Liver (tissue), 9 donors: ENCODE data around the gene MFGE8. TPM values are rescaled to one million over a fixed set of nuclear protein-coding genes. Genes with fewer than 3 reads are reported as not detected.
"Not testable (repeated sequence)": the region's sequence is repeated elsewhere in the genome, so short reads cannot be mapped to it uniquely, and the experiment has no call there.

ENCODE experiments used
- DNase-seq: peaks from one replicate; pipeline ENCODE4 v3.0.0-alpha.2; 2017; ENCODE audit warnings: low spot score
- H3K27ac ChIP-seq, 2 donors: one replicate each; pipeline ENCODE4 v1.7.0; 2013; ENCODE audit warnings: inconsistent platforms in 2 of 2, low read length in 2 of 2, control low read depth in 1 of 2, low read depth in 1 of 2, mild to moderate bottlenecking in 1 of 2
- H3K27me3 ChIP-seq, 4 donors: one replicate each; pipeline versions ENCODE4 v1.6.1 to v1.7.0; 2013; ENCODE audit warnings: low read length in 3 of 4, inconsistent platforms in 1 of 4, mild to moderate bottlenecking in 1 of 4, moderate library complexity in 1 of 4; ENCODE audit not compliant: control insufficient read depth in 4 of 4, insufficient read depth in 4 of 4
- H3K36me3 ChIP-seq, 4 donors: one replicate each; pipeline versions ENCODE4 v1.6.1 to v1.7.0; 2013; ENCODE audit warnings: low read length in 3 of 4, mild to moderate bottlenecking in 3 of 4, low read depth in 1 of 4, moderate library complexity in 1 of 4; ENCODE audit not compliant: control insufficient read depth in 4 of 4, insufficient read depth in 3 of 4
- H3K4me1 ChIP-seq, 4 donors: one replicate each; pipeline versions ENCODE4 v1.6.1 to v1.7.0; 2013; ENCODE audit warnings: low read length in 3 of 4, mild to moderate bottlenecking in 3 of 4, moderate library complexity in 1 of 4; ENCODE audit not compliant: control insufficient read depth in 4 of 4, insufficient read depth in 4 of 4
- H3K4me3 ChIP-seq, 3 donors: one replicate each; pipeline versions ENCODE4 v1.6.1 to v1.7.0; 2013; ENCODE audit warnings: low read length in 3 of 3, control low read depth in 1 of 3, low read depth in 1 of 3, mild to moderate bottlenecking in 1 of 3
- H3K9ac ChIP-seq, 2 donors: one replicate each; pipeline ENCODE4 v1.7.0; 2013; ENCODE audit warnings: low read length in 2 of 2, mild to moderate bottlenecking in 2 of 2, moderate library complexity in 2 of 2, control low read depth in 1 of 2, low read depth in 1 of 2
- H3K9me3 ChIP-seq, 4 donors: one replicate each; pipeline versions ENCODE4 v1.6.1 to v1.7.0; 2013; ENCODE audit warnings: low read length in 3 of 4; ENCODE audit not compliant: control insufficient read depth in 4 of 4
- FOXA1 ChIP-seq: IDR thresholded peaks from 2 replicates; pipeline ENCODE4 v1.6.1; 2016; ENCODE audit warnings: antibody characterized with exemption
- FOXA2 ChIP-seq: IDR thresholded peaks from 2 replicates; pipeline ENCODE4 v1.6.1; 2016; ENCODE audit warnings: antibody characterized with exemption
- GABPA ChIP-seq, 2 donors: IDR thresholded peaks in 1 of 2; conservative IDR thresholded peaks in 1 of 2; 2 replicates each; pipeline ENCODE4 v1.6.1; 2016; ENCODE audit warnings: antibody characterized with exemption in 2 of 2, mild to moderate bottlenecking in 1 of 2, moderate library complexity in 1 of 2
- HNF4A ChIP-seq, 2 donors: conservative IDR thresholded peaks; 2 replicates each; pipeline ENCODE4 v1.6.1; 2016; ENCODE audit warnings: antibody characterized with exemption in 2 of 2, mild to moderate bottlenecking in 2 of 2
- HNF4G ChIP-seq: IDR thresholded peaks from 2 replicates; pipeline ENCODE4 v1.6.1; 2016; ENCODE audit warnings: antibody characterized with exemption
- JUND ChIP-seq, 2 donors: IDR thresholded peaks; 2 replicates each; pipeline ENCODE4 v1.6.1; 2016; ENCODE audit warnings: antibody characterized with exemption in 2 of 2
- NR2F2 ChIP-seq: IDR thresholded peaks from 2 replicates; pipeline ENCODE4 v1.6.1; 2016; ENCODE audit warnings: antibody characterized with exemption
- RAD21 ChIP-seq, 2 donors: IDR thresholded peaks; 2 replicates each; pipeline ENCODE4 v1.6.1; 2016; ENCODE audit warnings: antibody characterized with exemption in 2 of 2, mild to moderate bottlenecking in 2 of 2
- RXRA ChIP-seq, 2 donors: IDR thresholded peaks; 2 replicates each; pipeline ENCODE4 v1.6.1; 2017 to 2018; ENCODE audit warnings: antibody characterized with exemption in 2 of 2, mild to moderate bottlenecking in 1 of 2
- SP1 ChIP-seq: IDR thresholded peaks from 2 replicates; pipeline ENCODE4 v1.6.1; 2018; ENCODE audit warnings: antibody characterized with exemption, mild to moderate bottlenecking
- TAF1 ChIP-seq: conservative IDR thresholded peaks from 2 replicates; pipeline ENCODE4 v1.6.1; 2016; ENCODE audit warnings: antibody characterized with exemption, mild to moderate bottlenecking
- YY1 ChIP-seq: IDR thresholded peaks from 2 replicates; pipeline ENCODE4 v1.6.1; 2016; ENCODE audit warnings: antibody characterized with exemption, mild to moderate bottlenecking
- WGBS: extraction: QIAGEN DNeasy Blood & Tissue Kit; methylation state at CpG from one replicate; pipeline ENCODE4 v1.1.7; 2013; 5-methylcytosine and 5-hydroxymethylcytosine counted together
- polyA plus RNA-seq, 2 donors: library from polyadenylated mRNA; stranded (reverse) in 1 of 2; unstranded in 1 of 2; fragments of 200-250 nt in 1 of 2; fragments of >200 nt in 1 of 2; fragmentation: Nextera tagmentation in 1 of 2; extraction: Ambion mirVana in 1 of 2; gene quantifications; one replicate each; pipeline versions ENCODE4 v1.2.1 to v1.2.3, GENCODE V29; 2013 to 2015
- total RNA-seq, 2 donors: library from RNA; depleted of rRNA; stranded (reverse); fragments of >200 nt; gene quantifications; one replicate each; pipeline ENCODE4 v1.2.3, GENCODE V29; 2014
- TF ChIP-seq, protein P1 (sequence below): IDR thresholded peaks from 2 replicates; pipeline ENCODE4 v1.6.1; 2016; ENCODE audit warnings: antibody characterized with exemption
- donor health status: healthy.
- donor health status: healthy.
- donor health status: healthy.
- donor health status: healthy.
- donor health status: healthy.

MFGE8 gene
- total and polyA plus RNA-seq, 4 donors, result 6.6 to 14.8 (median 12.8) TPM

DNA sequence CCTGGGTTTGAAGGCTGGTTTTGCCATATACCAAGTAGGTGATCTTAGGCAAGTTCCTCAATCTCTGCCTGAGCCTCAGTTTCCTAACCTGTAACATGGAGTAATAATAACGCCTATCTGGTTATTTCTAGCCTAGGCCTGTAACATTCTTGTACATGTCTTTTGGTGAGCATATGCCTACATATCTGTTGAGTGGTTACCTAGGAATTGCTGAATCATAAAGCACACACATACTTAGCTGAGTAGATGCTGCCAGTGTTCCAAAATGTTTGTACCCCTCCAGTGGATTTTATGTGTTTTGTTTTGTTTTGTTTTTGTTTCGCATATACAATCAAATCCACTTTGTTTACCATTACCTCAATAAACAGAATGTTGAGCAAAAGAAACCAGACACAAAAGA lies 17.4 kb upstream of the MFGE8 start:
- no peak for TF ChIP-seq NR2F2
- TF ChIP-seq FOXA1, result no peak
- no peak for TF ChIP-seq HNF4G
- TF ChIP-seq RXRA (IDR thresholded peaks at IDR 0.05), result no peak
- no peak for TF ChIP-seq JUND (IDR thresholded peaks at IDR 0.05)
- TF ChIP-seq TAF1, result no peak
- no peak for TF ChIP-seq SP1
- TF ChIP-seq RAD21 (IDR thresholded peaks at IDR 0.05), result no peak
- TF ChIP-seq YY1, result no peak
- no peak for TF ChIP-seq HNF4A (conservative IDR thresholded peaks at IDR 0.05)
- TF ChIP-seq, protein P1, sequence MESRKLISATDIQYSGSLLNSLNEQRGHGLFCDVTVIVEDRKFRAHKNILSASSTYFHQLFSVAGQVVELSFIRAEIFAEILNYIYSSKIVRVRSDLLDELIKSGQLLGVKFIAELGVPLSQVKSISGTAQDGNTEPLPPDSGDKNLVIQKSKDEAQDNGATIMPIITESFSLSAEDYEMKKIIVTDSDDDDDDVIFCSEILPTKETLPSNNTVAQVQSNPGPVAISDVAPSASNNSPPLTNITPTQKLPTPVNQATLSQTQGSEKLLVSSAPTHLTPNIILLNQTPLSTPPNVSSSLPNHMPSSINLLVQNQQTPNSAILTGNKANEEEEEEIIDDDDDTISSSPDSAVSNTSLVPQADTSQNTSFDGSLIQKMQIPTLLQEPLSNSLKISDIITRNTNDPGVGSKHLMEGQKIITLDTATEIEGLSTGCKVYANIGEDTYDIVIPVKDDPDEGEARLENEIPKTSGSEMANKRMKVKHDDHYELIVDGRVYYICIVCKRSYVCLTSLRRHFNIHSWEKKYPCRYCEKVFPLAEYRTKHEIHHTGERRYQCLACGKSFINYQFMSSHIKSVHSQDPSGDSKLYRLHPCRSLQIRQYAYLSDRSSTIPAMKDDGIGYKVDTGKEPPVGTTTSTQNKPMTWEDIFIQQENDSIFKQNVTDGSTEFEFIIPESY, result no peak
- TF ChIP-seq FOXA2, result no peak
- TF ChIP-seq GABPA (IDR thresholded peaks at IDR 0.05 in 1 of 2, conservative IDR thresholded peaks at IDR 0.05 in 1 of 2), result no peak
- Histone ChIP-seq H3K27me3 (peaks cover 0 to 2% (median 0%) of the 10 kb centered on the region in 4 donors), H3K9ac (no peak overlapping the region), H3K4me1 (no peaks in the 10 kb centered on the region), H3K4me3 (no peak overlapping the region), H3K36me3 (no peaks in the 10 kb centered on the region), H3K9me3 (no peaks in the 10 kb centered on the region), H3K27ac (no peak overlapping the region)
- DNase-seq, result no peak
- WGBS, result 77% methylated on average over 2 of the region's 2 CpGs

DNA sequence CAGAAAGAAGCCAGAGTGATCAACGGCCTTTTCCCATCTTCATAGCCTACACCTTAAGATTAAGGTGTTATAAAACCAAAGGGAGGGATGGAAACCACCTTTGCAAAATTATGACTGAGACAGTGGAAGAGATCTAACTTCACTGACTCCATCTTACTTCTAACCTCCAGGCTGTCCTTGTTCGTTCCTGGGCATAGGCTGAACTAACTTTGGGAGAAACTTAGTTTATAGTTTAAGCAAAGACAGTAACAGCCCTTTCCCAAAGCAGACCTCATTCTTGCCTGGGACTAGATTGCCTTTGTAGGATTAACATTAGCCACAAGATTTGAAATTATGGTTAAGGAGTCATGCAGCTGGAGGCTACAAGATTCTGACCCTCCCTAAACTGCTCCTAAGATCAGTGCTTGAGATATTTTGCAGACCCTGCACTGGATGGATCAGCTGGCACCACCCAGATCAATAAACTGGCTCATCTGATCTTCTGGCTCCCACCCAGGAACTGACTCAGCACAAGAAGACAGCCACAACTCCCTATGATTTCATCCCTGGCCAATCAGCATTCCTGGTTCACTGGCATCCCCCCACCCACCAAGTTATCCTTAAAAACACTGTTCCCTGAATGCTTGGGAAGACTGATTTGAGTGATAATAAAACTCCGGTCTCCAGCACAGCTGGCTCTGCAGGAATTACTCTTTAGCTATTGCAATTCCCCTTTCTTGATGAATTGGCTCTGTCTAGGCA lies 16.3 kb upstream of the MFGE8 start:
- not testable (repeated sequence) for H3K27ac ChIP-seq, H3K4me1 ChIP-seq, DNase-seq, H3K4me3 ChIP-seq, H3K27me3 ChIP-seq, H3K36me3 ChIP-seq, H3K9ac ChIP-seq, H3K9me3 ChIP-seq
- 70% methylated on average over 3 of the region's 3 CpGs for WGBS

DNA sequence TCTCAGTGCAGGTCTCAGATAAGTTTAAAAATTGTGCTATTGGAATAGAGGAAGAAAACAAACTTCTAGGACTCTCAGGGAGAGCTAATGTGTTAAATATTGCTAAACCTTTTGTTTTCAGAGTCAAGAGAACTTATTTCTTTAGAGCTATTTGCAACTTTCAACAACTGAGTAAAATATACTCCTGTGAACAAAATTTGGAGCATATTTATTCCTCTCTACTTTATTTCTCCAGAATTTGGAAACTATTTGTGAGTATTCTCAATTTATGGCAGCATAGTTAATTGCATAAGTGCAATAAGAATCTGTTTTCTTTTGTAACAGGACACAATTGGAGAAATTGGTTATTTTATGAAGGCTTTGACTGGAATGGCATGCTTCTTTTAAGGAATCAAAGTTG lies 15.0 kb upstream of the MFGE8 start:
- DNase-seq, H3K9me3 ChIP-seq, H3K36me3 ChIP-seq, H3K27me3 ChIP-seq, H3K9ac ChIP-seq, H3K4me3 ChIP-seq, H3K27ac ChIP-seq, H3K4me1 ChIP-seq: not testable (repeated sequence)

DNA sequence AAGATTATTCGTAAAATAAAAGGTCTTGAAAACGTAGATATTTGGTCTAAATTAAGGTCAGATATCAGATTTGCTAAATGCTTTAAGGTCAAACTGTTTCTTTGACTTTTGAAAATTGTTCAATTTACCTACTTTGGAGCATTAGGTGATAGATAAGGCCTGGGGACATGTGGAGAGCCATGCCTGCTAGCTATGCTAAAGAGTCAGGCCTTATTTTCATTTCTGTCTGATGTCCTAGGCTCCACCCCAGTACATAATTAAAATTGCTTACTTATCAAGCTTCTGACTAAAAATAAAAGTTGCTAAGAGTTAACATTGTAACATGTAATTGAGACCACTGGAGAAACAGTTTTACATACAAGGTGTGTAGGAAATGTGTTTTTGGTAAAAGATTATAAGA lies 12.5 kb upstream of the MFGE8 start:
- 82% methylated on average over 2 of the region's 2 CpGs for WGBS
- not testable (repeated sequence) for H3K4me3 ChIP-seq, H3K9me3 ChIP-seq, H3K4me1 ChIP-seq, DNase-seq, H3K27me3 ChIP-seq, H3K36me3 ChIP-seq, H3K9ac ChIP-seq, H3K27ac ChIP-seq

DNA sequence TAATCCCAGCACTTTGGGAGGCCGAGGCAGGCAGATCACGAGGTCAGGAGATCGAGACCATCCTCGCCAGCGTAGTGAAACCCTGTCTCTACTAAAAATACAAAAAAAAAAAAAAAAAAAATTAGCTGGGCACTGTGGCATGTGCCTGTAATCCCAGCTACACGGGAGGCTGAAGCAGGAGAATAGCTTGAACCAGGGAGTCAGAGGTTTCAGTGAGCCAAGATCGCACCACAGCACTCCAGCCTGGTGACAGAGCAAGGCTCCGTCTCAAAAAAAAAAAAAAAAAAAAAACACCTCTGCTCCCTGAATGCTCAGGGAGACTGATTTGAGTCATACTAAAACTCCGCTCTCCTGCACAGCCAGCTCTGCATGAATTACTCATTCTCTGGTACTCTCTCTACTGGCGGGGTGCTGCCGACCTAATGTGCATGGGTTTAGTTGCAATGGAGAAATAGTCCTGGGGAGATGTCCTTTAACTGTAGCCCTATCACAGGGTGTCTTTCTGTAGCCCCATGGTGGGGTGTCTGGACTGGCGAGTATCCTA lies 7.8 kb upstream of the MFGE8 start:
- H3K4me1 ChIP-seq, H3K9ac ChIP-seq, H3K27ac ChIP-seq, H3K36me3 ChIP-seq, H3K9me3 ChIP-seq, H3K27me3 ChIP-seq, H3K4me3 ChIP-seq, DNase-seq: not testable (repeated sequence)
- WGBS, result 90% methylated on average over 12 of the region's 12 CpGs
